Measurements from ENCODE around the gene TMEM175.
"Not testable (repeated sequence)": the region's sequence is repeated elsewhere in the genome, so short reads cannot be mapped to it uniquely, and the experiment has no call there.

The TMEM175 gene

DNA sequence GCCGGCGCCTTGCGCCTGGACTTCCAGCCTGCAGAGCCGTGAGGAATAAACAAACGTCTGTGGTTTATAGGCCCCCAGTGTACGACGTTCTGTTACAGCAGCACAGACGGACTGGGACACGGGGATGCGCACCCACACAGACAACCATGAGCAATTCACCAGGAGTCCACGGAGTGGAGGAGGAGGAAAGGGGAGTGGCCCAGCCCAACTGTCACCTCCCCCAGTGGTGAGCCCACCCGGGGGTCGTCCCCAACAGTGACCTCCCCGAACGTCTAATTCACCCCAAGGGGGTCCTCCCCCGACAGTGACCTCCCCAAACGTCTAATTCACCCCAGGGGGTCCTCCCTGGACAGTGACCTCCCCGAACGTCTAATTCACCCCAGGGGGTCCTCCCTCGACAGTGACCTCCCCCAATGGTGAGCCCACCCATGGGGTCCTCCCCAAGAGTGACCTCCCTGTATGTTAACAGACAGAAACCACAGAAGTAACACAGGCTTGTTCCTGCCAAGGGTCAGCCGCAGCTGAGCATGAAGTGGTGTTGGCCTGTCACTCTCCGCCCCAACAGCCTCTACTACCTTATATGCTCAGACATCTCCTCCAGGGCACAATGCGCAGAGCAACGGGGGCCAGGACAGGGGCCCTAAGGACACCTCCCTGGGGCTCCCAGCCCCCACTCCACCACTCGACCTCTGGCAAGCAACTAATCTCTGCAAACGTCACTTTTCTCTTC, 6.3 kb upstream of the TMEM175 start:
- TF ChIP-seq Cebpa-rat (IDR thresholded peaks at IDR 0.05): no peak
- H3K27me3 ChIP-seq: no peaks in the 10 kb centered on the region
- peaks cover 26% of the 10 kb centered on the region for H3K36me3 ChIP-seq
- peaks cover 77% of the 10 kb centered on the region for H3K4me1 ChIP-seq
- H3K9ac ChIP-seq: no peak overlapping the region
- H3K9me3 ChIP-seq: peaks cover 6% of the 10 kb centered on the region
- H3K4me2 ChIP-seq: peak overlapping the region; percentile 63
- no peak overlapping the region for H3K4me3 ChIP-seq
- H4K20me1 ChIP-seq: peaks cover 90% of the 10 kb centered on the region
- 0 out of 2 replicates have a peak overlapping the region, but pooled peaks have one; percentile 26 for H3K27ac ChIP-seq

DNA sequence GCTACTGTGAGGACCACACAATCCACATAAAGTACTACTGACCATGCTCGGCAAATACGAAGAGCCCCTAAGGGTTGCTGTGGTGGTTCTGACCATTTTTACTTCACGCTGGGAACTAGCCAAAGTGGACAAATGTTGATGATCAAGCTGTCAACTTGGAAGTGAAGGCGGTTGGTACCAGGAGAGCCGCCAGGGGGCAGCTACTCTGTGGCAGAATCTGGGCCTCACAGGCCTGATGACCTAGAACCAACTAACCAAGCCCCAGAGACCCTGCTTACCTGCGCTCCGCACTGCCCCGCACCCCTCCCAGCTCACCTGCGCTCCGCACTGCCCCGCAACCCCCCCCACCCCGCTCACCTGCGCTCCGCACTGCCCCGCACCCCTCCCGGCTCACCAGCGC, 5.7 kb upstream of the TMEM175 start:
- Histone ChIP-seq H4K20me1 (peaks cover 90% of the 10 kb centered on the region), H3K9me3 (0 out of 2 replicates have a peak, but pooled peaks cover under 1% of the 10 kb centered on the region), H3K4me1 (peaks cover 74% of the 10 kb centered on the region)

DNA sequence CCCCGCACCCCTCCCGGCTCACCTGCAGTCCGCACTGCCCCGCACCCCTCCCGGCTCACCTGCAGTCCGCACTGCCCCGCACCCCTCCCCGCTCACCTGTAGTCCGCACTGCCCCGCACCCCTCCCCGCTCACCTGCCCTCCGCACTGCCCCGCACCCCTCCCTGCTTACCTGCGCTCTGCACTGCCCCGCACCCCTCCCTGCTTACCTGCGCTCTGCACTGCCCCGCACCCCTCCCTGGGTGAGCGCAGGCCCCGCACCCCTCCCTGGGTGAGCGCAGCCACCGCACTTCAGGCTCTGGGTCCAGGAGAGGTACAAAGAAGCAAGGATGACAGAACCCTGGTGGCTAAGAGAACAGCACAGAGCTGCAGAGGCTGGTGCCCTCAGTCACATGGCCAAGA, 4.7 kb upstream of the TMEM175 start:
- H3K4me2 ChIP-seq: not testable (repeated sequence)

More for the DNA sequence above, 5.7 kb upstream of the TMEM175 start:
- H3K27ac ChIP-seq: no peak overlapping the region
- no peak overlapping the region for H3K9ac ChIP-seq
- H3K36me3 ChIP-seq: peaks cover 21% of the 10 kb centered on the region
- H3K4me3 ChIP-seq: no peak overlapping the region
- no peak overlapping the region for H3K4me2 ChIP-seq
- no peaks in the 10 kb centered on the region for H3K27me3 ChIP-seq
- no peak for TF ChIP-seq Cebpa-rat (IDR thresholded peaks at IDR 0.05)

DNA sequence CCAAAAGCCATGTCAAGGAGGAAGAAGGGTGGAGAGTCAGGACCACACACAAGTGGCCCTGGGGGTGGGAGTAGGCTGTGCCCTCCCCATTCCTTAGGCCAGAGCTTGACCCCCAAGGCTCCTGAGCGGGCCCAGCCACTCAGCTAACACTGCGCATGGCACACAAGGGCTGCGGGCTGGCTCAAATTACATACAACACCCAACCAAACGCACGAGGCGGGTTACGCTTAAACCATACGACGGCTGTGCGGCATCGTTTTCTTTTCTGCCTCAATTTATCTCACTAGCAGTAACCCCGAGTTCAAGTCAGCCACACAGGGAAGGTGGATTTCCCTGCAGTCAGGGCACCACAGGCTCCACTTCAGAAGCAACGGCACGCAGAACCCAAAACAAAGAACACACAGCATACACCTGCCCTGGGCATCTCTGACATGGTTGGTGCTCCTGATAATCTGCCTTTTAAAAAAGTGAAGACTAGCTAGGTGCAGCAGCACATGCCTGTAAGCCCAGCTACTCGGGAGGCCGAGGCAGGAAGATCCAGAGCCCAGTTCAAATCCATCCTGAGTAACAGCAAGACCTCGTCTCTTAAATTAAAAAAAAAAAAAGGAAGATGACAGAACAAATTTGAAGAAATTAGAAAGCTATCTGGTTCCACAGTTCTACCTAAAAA, 3.0 kb upstream of the TMEM175 start:
- Histone ChIP-seq H3K4me2 (peak overlapping the region; percentile 97; the same call in 1 of the 2 replicates), H4K20me1 (peaks cover 68% of the 10 kb centered on the region), H3K4me3 (no peak overlapping the region), H3K27ac (no peak overlapping the region), H3K9ac (0 out of 2 replicates have a peak overlapping the region, but pooled peaks have one; percentile 7), H3K36me3 (peaks cover 21% of the 10 kb centered on the region), H3K4me1 (peaks cover 57% of the 10 kb centered on the region), H3K9me3 (no peaks in the 10 kb centered on the region), H3K27me3 (no peaks in the 10 kb centered on the region)
- TF ChIP-seq Cebpa-rat (IDR thresholded peaks at IDR 0.05): no peak

More for the DNA sequence above, 4.7 kb upstream of the TMEM175 start:
- not testable (repeated sequence) for H3K27ac ChIP-seq, H3K27me3 ChIP-seq, H3K4me3 ChIP-seq, H3K9ac ChIP-seq, H3K9me3 ChIP-seq
- Histone ChIP-seq H3K4me1 (peaks cover 64% of the 10 kb centered on the region), H4K20me1 (peaks cover 85% of the 10 kb centered on the region), H3K36me3 (peaks cover 21% of the 10 kb centered on the region)

DNA sequence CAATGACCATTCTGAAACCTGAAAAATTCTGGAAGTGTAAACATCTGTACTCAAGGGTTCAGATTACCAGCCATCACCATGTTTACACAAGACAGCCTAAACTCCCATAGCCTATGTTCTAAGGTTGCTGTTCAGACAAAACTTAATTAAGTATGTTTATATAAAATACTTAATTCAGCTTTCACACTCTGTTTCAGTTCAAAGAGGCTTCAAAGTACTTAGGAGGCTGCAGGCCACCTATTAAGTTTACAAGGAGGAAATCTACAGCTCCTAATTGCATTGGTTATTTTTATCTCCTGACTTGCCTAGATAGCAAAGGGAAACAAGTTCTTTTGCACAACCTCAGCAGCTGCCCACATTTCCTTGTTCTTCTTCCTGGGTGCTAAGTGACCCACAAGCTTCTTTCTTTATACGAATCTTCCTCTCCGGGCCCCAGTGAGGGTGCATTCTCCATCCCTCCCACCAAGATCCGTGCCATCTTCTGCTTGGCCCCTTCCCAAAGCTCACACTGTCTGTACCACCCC, 2.2 kb upstream of the TMEM175 start:
- peak overlapping the region; percentile 93 for H3K27ac ChIP-seq
- H3K4me2 ChIP-seq: peak overlapping the region; percentile 97
- H3K9ac ChIP-seq: peak overlapping the region; percentile 95
- H3K4me3 ChIP-seq: peak overlapping the region; percentile 85
- no peaks in the 10 kb centered on the region for H3K27me3 ChIP-seq
- H3K4me1 ChIP-seq: peaks cover 49% of the 10 kb centered on the region
- peaks cover 21% of the 10 kb centered on the region for H3K36me3 ChIP-seq
- H4K20me1 ChIP-seq: peaks cover 60% of the 10 kb centered on the region
- no peak for TF ChIP-seq Cebpa-rat (IDR thresholded peaks at IDR 0.05)
- H3K9me3 ChIP-seq: no peaks in the 10 kb centered on the region

DNA sequence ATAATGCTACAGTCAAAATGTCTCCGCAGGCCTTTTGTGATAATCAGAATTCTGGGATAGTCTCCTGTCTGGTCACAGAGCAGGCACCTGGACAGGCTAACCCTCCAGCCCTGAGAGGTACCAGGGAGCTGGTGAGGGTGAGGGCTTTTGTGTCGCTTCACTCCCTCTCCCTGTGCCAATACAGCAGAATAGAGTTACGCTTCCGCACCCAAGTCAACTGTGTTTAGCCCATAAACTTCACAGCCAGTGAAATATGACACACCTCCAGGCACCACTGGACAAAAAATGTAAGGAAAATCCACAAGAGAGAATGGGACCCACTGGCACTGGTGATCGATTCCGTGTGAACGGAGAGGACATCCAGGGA, 1.4 kb upstream of the TMEM175 start:
- Histone ChIP-seq H3K9ac (peak overlapping the region; percentile 95), H3K4me3 (peak overlapping the region; percentile 85), H3K4me2 (peak overlapping the region; percentile 97), H3K4me1 (peaks cover 43% of the 10 kb centered on the region), H3K27me3 (no peaks in the 10 kb centered on the region), H3K36me3 (peaks cover 21% of the 10 kb centered on the region), H3K27ac (peak overlapping the region; percentile 93), H4K20me1 (peaks cover 52% of the 10 kb centered on the region), H3K9me3 (no peaks in the 10 kb centered on the region)
- no peak for TF ChIP-seq Cebpa-rat (IDR thresholded peaks at IDR 0.05)

DNA sequence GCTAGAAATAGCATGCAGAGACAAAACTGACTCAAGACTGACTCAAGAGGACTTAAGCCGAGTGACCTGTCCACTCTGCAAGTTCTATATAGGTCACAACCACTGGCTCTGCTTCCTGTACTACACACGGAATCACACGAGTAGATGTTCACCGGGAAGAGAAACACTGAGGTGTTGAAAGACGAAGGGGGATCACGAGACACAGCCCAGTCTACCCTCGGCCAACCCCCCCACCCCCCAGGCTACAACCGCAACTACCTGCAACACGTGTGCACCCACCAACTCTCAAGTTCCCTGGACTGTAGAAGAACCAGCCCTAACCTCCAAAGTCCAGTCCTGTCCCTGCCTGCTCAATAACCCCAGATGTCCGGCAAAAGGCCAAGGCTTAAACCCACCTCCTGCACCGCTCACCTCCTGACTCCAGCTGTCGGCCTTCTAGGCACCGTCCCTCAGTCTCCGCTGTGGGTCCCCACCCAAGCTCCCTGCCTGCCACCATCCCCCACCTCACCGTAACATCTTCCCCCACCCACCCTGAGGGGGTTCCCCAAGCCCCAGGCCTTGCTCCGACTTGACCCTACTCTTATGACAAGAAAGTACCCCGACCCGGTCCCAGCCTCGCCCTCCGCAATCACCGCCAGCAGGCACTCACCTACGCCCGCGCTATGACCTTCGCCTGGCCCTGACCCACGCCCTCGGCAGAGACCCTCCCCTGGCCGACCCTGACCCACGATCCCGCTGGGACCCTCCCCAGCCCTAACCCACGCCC, 883 bp upstream of the TMEM175 start:
- H3K4me1 ChIP-seq: peaks cover 43% of the 10 kb centered on the region
- peak overlapping the region; percentile 97 for H3K4me2 ChIP-seq
- peak overlapping the region; percentile 95 for H3K9ac ChIP-seq
- peaks cover 15% of the 10 kb centered on the region for H3K36me3 ChIP-seq
- H3K27me3 ChIP-seq: no peaks in the 10 kb centered on the region
- peak overlapping the region; percentile 85 for H3K4me3 ChIP-seq
- no peaks in the 10 kb centered on the region for H3K9me3 ChIP-seq
- peaks cover 47% of the 10 kb centered on the region for H4K20me1 ChIP-seq
- no peak for TF ChIP-seq Cebpa-rat (IDR thresholded peaks at IDR 0.05)
- peak overlapping the region; percentile 93 for H3K27ac ChIP-seq

DNA sequence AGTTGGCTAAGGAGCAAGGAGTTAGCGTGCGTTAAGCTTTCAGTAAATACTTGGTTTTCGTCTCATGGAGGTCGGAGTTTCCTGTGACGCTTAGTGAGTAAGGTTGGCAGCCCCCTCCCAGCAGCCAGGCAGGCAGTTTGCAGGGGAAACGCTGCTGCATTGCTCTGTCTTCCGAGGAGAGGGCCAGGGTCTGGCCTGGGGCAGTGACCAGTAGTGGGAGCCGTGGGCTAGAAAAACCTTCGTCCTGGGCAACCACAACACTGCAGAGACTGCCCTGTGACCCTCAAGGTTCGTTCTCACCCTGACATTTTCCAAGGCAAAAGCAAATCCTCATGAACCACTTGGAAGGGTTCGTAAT, 432 bp downstream of the TMEM175 start:
- peak overlapping the region; percentile 95 for H3K4me2 ChIP-seq
- peaks cover 45% of the 10 kb centered on the region for H3K4me1 ChIP-seq
- no peaks in the 10 kb centered on the region for H3K27me3 ChIP-seq
- peaks cover 42% of the 10 kb centered on the region for H4K20me1 ChIP-seq
- H3K36me3 ChIP-seq: peaks cover 13% of the 10 kb centered on the region
- TF ChIP-seq Cebpa-rat (IDR thresholded peaks at IDR 0.05): no peak
- H3K9ac ChIP-seq: peak overlapping the region; percentile 95
- peak overlapping the region; percentile 85 for H3K4me3 ChIP-seq
- H3K9me3 ChIP-seq: no peaks in the 10 kb centered on the region
- peak overlapping the region; percentile 93 for H3K27ac ChIP-seq

DNA sequence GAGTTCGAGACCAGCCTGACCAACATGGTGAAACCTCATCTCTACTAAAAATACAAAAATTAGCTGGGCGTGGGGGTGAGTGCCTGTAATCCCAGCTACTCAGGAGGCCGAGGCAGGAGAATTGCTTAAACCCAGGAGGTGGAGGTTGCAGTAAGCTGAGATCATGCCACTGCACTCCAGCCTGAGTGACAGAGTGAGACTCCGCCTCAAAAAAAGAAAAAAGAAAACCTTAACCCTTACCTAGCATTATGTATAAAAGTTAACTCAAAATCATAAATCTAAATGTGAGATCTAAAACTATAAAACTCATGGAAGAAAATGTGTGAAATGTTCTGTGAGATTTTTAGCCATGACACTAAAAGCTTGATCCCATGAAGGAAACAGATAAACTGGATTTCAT, 7.2 kb downstream of the TMEM175 start:
- H3K4me1 ChIP-seq: peaks cover 22% of the 10 kb centered on the region
- H4K20me1 ChIP-seq: peaks cover 10% of the 10 kb centered on the region
- not testable (repeated sequence) for H3K27ac ChIP-seq, H3K9me3 ChIP-seq, H3K4me2 ChIP-seq, H3K4me3 ChIP-seq, H3K27me3 ChIP-seq, H3K36me3 ChIP-seq, H3K9ac ChIP-seq
